ENCODE data around the gene OR52A5. TPM values are rescaled to one million over a fixed set of nuclear protein-coding genes. Genes with fewer than 3 reads are reported as not detected.

The OR52A5 gene
- total RNA-seq, 1 donor from 2014 or later = not detected

DNA sequence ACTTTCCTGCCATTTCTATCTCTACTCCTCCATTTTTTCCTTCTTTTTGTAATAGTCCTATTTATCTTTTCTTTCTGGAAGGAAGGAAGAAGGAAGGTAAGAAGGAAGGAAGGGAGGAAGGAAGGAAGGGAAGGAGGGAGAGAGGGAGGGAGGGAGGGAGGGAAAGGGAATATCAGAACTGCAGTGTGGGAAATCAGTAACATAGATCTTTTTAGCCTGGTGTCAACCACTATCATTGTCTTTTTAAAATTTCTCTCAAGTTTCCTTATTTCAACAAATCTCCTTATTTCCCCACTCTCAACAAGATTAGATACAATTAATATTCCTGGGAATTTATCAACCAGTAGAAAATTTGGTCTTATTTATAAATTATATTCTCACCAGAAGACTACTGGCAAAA lies 35.1 kb downstream of the OR52A5 start:
- no peak for DNase-seq (ENCODE audit: low spot score)
- no peak overlapping the region for H3K4me3 Mint-ChIP-seq (ENCODE audit: unreplicated experiment)
- H3K4me1 Mint-ChIP-seq (ENCODE audit: low read depth) = no peaks in the 10 kb centered on the region
- no peak overlapping the region for H3K27ac Mint-ChIP-seq (ENCODE audit: unreplicated experiment)
- H3K9me3 Mint-ChIP-seq (ENCODE audit: low read depth) = no peaks in the 10 kb centered on the region
- H3K27me3 Mint-ChIP-seq (ENCODE audit: low read depth) = peaks cover 22% of the 10 kb centered on the region
- TF ChIP-seq, protein P1, sequence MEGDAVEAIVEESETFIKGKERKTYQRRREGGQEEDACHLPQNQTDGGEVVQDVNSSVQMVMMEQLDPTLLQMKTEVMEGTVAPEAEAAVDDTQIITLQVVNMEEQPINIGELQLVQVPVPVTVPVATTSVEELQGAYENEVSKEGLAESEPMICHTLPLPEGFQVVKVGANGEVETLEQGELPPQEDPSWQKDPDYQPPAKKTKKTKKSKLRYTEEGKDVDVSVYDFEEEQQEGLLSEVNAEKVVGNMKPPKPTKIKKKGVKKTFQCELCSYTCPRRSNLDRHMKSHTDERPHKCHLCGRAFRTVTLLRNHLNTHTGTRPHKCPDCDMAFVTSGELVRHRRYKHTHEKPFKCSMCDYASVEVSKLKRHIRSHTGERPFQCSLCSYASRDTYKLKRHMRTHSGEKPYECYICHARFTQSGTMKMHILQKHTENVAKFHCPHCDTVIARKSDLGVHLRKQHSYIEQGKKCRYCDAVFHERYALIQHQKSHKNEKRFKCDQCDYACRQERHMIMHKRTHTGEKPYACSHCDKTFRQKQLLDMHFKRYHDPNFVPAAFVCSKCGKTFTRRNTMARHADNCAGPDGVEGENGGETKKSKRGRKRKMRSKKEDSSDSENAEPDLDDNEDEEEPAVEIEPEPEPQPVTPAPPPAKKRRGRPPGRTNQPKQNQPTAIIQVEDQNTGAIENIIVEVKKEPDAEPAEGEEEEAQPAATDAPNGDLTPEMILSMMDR (IDR thresholded peaks at IDR 0.05) = no peak
- H3K36me3 Mint-ChIP-seq (ENCODE audit: low read depth) = no peaks in the 10 kb centered on the region

DNA sequence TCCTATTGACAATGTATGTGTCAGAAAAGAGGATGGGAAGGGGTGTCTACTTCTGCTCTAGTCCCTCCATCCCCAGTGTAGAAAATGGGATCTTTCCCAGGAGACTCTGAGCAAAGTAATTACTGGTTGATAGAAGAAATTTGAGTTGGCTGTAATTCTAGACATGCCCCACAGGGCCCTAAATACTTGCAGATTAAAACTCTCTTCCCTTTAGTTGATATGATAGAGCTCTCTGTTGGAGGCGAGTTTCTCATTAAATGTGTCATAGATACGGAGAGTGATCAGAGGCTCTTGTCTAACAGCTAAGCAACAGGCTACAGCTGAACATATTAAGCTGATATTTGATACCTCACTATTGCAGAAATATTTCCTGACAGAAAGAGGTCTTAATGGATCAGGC lies 35.9 kb downstream of the OR52A5 start:
- Mint-ChIP-seq H3K27me3 (ENCODE audit: low read depth) (peaks cover 26% of the 10 kb centered on the region), H3K9me3 (ENCODE audit: low read depth) (no peaks in the 10 kb centered on the region), H3K4me1 (ENCODE audit: low read depth) (no peaks in the 10 kb centered on the region), H3K4me3 (ENCODE audit: unreplicated experiment) (no peak overlapping the region), H3K27ac (ENCODE audit: unreplicated experiment) (no peak overlapping the region), H3K36me3 (ENCODE audit: low read depth) (no peaks in the 10 kb centered on the region)
- TF ChIP-seq, protein P1 (IDR thresholded peaks at IDR 0.05) = no peak
- DNase-seq (ENCODE audit: low spot score) = no peak

DNA sequence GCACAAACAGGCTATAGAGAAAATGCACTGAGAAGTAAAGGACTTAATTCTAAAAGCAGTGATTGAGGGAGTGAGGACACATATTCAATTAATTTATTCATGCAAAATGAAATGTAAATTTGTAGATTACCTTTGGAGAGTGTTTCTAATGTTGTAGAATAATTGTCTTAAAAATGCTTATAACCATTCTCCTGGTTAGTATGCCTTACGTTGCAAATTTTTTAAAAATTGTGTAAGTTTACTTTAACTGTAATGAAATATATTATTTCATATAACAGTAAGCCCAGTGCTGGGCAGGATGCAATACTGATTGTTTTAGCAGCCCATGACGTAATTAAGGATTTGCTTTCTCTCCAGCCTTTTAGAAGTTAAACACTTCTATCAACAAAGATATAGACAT lies 42.1 kb downstream of the OR52A5 start:
- no peaks in the 10 kb centered on the region for H3K9me3 Mint-ChIP-seq (ENCODE audit: low read depth)
- no peaks in the 10 kb centered on the region for H3K4me1 Mint-ChIP-seq (ENCODE audit: low read depth)
- no peaks in the 10 kb centered on the region for H3K36me3 Mint-ChIP-seq (ENCODE audit: low read depth)
- TF ChIP-seq, protein P1 (IDR thresholded peaks at IDR 0.05) = no peak
- DNase-seq (ENCODE audit: low spot score) = no peak
- H3K27ac Mint-ChIP-seq (ENCODE audit: unreplicated experiment) = no peak overlapping the region
- no peak overlapping the region for H3K4me3 Mint-ChIP-seq (ENCODE audit: unreplicated experiment)
- peaks cover 20% of the 10 kb centered on the region for H3K27me3 Mint-ChIP-seq (ENCODE audit: low read depth)

DNA sequence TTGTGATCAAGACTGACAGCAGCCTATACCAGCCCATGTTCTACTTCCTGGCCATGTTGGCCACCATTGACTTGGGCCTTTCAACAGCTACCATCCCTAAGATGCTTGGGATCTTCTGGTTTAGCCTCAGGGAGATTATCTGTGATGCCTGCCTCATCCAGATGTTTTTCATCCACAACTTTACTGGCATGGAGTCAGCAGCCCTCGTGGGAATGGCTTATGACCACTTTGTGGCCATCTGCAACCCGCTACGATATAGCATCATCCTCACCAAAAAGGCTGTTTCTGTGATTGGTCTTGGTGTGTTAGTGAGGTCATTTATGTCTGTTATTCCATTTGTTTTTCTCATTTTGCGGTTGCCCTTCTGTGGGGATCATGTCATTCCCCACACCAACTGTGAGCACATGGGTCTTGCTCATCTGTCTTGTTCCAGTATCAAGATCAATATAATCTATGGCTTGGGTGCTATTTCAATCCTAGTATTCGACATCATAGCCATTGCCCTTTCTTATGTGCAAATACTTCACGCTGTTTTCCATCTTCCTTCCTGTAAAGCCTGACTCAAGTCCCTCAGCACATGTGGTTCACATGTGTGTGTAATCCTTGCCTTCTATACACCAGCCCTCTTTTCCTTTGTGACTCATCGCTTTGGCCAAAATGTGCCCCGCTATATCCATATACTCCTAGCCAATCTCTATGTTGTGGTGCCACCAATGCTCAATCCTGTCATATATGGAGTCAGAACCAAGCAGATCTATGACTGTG lies 45.2 kb downstream of the OR52A5 start:
- Mint-ChIP-seq H3K27me3 (ENCODE audit: low read depth) (peaks cover 14% of the 10 kb centered on the region), H3K4me3 (ENCODE audit: unreplicated experiment) (no peak overlapping the region), H3K4me1 (ENCODE audit: low read depth) (no peaks in the 10 kb centered on the region), H3K36me3 (ENCODE audit: low read depth) (no peaks in the 10 kb centered on the region), H3K9me3 (ENCODE audit: low read depth) (no peaks in the 10 kb centered on the region), H3K27ac (ENCODE audit: unreplicated experiment) (no peak overlapping the region)
- no peak for DNase-seq (ENCODE audit: low spot score)
- TF ChIP-seq, protein P1 (IDR thresholded peaks at IDR 0.05) = no peak

DNA sequence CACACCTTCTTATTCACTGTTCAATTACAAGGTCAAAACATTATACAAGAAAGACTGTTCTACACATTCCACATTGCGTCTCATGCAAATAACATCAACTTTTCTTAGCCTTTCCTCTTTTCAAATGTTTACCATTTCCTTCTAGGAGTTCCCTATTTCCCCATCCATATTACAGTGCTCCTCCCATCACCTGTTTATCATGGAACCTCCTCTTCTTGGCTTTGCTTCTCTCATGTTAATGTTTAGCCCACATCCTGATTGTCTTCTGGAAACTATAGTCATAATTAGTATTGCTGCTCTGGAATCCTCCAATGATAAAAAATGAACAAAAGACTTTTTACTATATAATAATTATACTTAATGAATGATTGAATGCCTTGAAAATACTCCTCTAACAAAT lies 47.5 kb downstream of the OR52A5 start:
- Mint-ChIP-seq H3K9me3 (ENCODE audit: low read depth) (no peaks in the 10 kb centered on the region), H3K4me1 (ENCODE audit: low read depth) (no peaks in the 10 kb centered on the region), H3K27ac (ENCODE audit: unreplicated experiment) (no peak overlapping the region), H3K36me3 (ENCODE audit: low read depth) (no peaks in the 10 kb centered on the region), H3K4me3 (ENCODE audit: unreplicated experiment) (no peak overlapping the region), H3K27me3 (ENCODE audit: low read depth) (peaks cover 12% of the 10 kb centered on the region)
- no peak for DNase-seq (ENCODE audit: low spot score)
- TF ChIP-seq, protein P1 (IDR thresholded peaks at IDR 0.05) = no peak

All from chondrocyte (in vitro differentiated cells).